Activated CD4-positive, alpha-beta memory T cell treated with anti-CD3 and anti-CD28 coated beads, Interleukin-2, amount 10 ng/mL, durations not matched to agents 7 days and 5 days (primary cell): ENCODE measurements around the gene HIBCH. TPM values are rescaled to one million over a fixed set of nuclear protein-coding genes. Genes with fewer than 3 reads are reported as not detected.
"Not testable (repeated sequence)": the region's sequence is repeated elsewhere in the genome, so short reads cannot be mapped to it uniquely, and the experiment has no call there.

Source experiments
- CTCF ChIA-PET: fragments of 350-600 bp; sonication (Branson Sonifier 250); formaldehyde crosslinking; loops from one replicate; lab custom pipeline; 2021; ENCODE audit warnings: antibody characterized with exemption, inconsistent platforms; lab: Charles Lee
- POLR2A ChIA-PET: fragments of 350-600 bp; sonication (Branson Sonifier 250); formaldehyde crosslinking; loops from one replicate; lab custom pipeline; 2021; ENCODE audit warnings: antibody characterized with exemption; lab: Charles Lee
- DNase-seq: peaks from one replicate; pipeline ENCODE4 v3.0.0-alpha.2; 2020
- H3K27ac Mint-ChIP-seq: one replicate; pipeline ENCODE4 v1.8.0; 2021; ENCODE audit warnings: mild to moderate bottlenecking, mixed read lengths
- H3K27me3 Mint-ChIP-seq: one replicate; pipeline ENCODE4 v1.8.0; 2021; ENCODE audit warnings: mixed read lengths
- H3K36me3 Mint-ChIP-seq: one replicate; pipeline ENCODE4 v1.8.0; 2021; ENCODE audit warnings: low read depth, mixed read lengths
- H3K4me1 Mint-ChIP-seq: one replicate; pipeline ENCODE4 v1.8.0; 2021; ENCODE audit warnings: mixed read lengths
- H3K4me3 Mint-ChIP-seq: one replicate; pipeline ENCODE4 v1.8.0; 2021; ENCODE audit warnings: mild to moderate bottlenecking, mixed read lengths
- H3K9me3 Mint-ChIP-seq: one replicate; pipeline ENCODE4 v1.8.0; 2021; ENCODE audit warnings: mixed read lengths
- total RNA-seq, 2 experiments: library from RNA; stranded (reverse); gene quantifications; one replicate each; pipeline ENCODE4 v1.2.3, GENCODE V29; 2021

The HIBCH gene
- total RNA-seq, 2 experiments from 2014 or later, result 16.2 to 17.3 TPM

DNA sequence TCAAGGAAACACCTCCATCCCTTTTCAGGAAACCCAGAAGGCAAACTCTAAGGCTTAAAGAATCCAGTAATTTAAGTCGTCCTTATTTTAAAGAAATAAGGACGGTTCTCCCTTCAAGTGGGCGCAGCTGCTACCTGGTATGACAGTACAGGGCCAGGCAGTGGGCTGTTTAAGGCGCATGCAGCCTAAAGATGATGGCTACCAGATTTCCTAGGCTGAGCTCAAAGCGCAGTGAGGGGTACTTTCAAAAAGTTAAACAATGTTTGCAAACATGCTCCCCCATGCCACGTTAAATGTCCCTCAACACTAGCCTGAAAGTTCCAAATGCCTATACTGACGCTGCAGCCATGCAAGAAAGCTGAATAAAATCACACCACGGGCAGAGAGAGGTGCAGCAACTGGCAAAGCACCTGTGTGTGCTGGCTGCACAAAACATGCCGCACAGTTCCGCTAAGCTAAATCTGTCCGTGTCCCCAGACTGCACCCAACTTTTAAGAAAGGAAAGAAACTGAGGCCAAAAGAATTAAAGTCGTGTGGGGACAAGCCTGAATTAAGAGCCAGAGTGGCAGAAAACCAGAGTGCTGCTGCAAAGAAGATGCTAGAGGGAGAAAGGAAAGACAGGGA is 583 bp downstream of the HIBCH start:
- Mint-ChIP-seq H3K4me3 (peak overlapping the region; percentile 89), H3K4me1 (peaks cover 56% of the 10 kb centered on the region), H3K9me3 (no peaks in the 10 kb centered on the region), H3K27ac (peak overlapping the region; percentile 85), H3K27me3 (no peaks in the 10 kb centered on the region), H3K36me3 (no peaks in the 10 kb centered on the region)
- POLR2A ChIA-PET, result interaction anchor here (0.5 to 2.9 kb wide), 9 partner anchors 10 to 657 kb away, joined by 3 to 25 read pairs (median 4); partner anchors contain the start of genes INPP1 and NEMP2
- CTCF ChIA-PET, result interaction anchor here (0.8 to 3.0 kb wide), 12 partner anchors 10 to 119 kb away, joined by 3 to 13 read pairs (median 4); partner anchors contain the start of gene INPP1
- DNase-seq, result peak; percentile 26

GRCh38 chr2:190318514-190318913 is 1.1 kb downstream of the HIBCH start:
- no peaks in the 10 kb centered on the region for H3K36me3 Mint-ChIP-seq
- no peak for DNase-seq
- H3K9me3 Mint-ChIP-seq, result no peaks in the 10 kb centered on the region
- H3K4me1 Mint-ChIP-seq, result peaks cover 56% of the 10 kb centered on the region
- H3K4me3 Mint-ChIP-seq, result peak overlapping the region; percentile 89
- no peaks in the 10 kb centered on the region for H3K27me3 Mint-ChIP-seq
- CTCF ChIA-PET, result interaction anchor here (0.9 to 3.0 kb wide), 8 partner anchors 10 to 64 kb away, joined by 3 to 13 read pairs (median 4); partner anchors contain the start of gene INPP1
- POLR2A ChIA-PET, result interaction anchor here (1.0 to 2.9 kb wide), 7 partner anchors 9 to 656 kb away, joined by 3 to 25 read pairs (median 5); partner anchors contain the start of gene INPP1
- peak overlapping the region; percentile 85 for H3K27ac Mint-ChIP-seq

- peaks cover 40% of the 10 kb centered on the region for H3K4me1 Mint-ChIP-seq
- no peaks in the 10 kb centered on the region for H3K27me3 Mint-ChIP-seq
- no peak overlapping the region for H3K27ac Mint-ChIP-seq
- H3K36me3 Mint-ChIP-seq, result peaks cover 4% of the 10 kb centered on the region
- H3K4me3 Mint-ChIP-seq, result no peak overlapping the region
- POLR2A ChIA-PET, result no interaction called here
- DNase-seq, result no peak
- no peaks in the 10 kb centered on the region for H3K9me3 Mint-ChIP-seq
- CTCF ChIA-PET, result no interaction called here
These were observed 4.4 kb downstream of the HIBCH start for GRCh38 chr2:190315273-190315672.

DNA sequence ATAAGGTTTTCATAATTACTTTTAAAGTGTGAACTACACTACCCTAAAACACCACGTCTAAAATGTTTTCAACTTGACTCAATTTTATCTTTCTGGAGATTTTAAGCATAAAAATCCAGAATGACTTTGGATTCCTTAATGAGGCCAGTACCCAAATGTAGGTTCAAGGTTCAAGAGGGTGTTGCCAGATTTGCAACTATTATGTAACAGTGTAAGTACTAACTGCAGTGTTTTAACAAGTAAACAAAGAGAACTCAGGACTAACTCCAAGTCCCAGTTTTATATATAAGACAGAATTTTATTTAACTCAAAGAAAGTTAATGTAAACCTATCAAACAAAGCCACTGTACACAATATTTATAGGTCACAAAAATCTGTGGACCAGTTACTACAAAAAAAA is 5.7 kb downstream of the HIBCH start:
- H3K9me3 Mint-ChIP-seq, result no peaks in the 10 kb centered on the region
- CTCF ChIA-PET, result interaction anchor here (0.7 to 1.4 kb wide), 3 partner anchors 36 to 239 kb away, joined by 3 read pairs; no protein-coding TSS in a partner anchor
- H3K4me3 Mint-ChIP-seq, result no peak overlapping the region
- peaks cover 11% of the 10 kb centered on the region for H3K36me3 Mint-ChIP-seq
- H3K27me3 Mint-ChIP-seq, result no peaks in the 10 kb centered on the region
- peaks cover 31% of the 10 kb centered on the region for H3K4me1 Mint-ChIP-seq
- DNase-seq, result no peak
- H3K27ac Mint-ChIP-seq, result no peak overlapping the region
- POLR2A ChIA-PET, result no interaction called here

- H3K36me3 Mint-ChIP-seq, result peaks cover 19% of the 10 kb centered on the region
- CTCF ChIA-PET, result interaction anchor here (1.4 kb wide), 1 partner anchor 223 kb away, joined by 3 read pairs; no protein-coding TSS in a partner anchor
- POLR2A ChIA-PET, H3K27me3 Mint-ChIP-seq, DNase-seq, H3K9me3 Mint-ChIP-seq, H3K4me3 Mint-ChIP-seq, H3K27ac Mint-ChIP-seq: not testable (repeated sequence)
- H3K4me1 Mint-ChIP-seq, result peaks cover 22% of the 10 kb centered on the region
These were observed 7.0 kb downstream of the HIBCH start for GRCh38 chr2:190312635-190313025.

- H3K27me3 Mint-ChIP-seq, result no peaks in the 10 kb centered on the region
- no peak for DNase-seq
- H3K4me3 Mint-ChIP-seq, result no peak overlapping the region
- no peaks in the 10 kb centered on the region for H3K9me3 Mint-ChIP-seq
- peaks cover 17% of the 10 kb centered on the region for H3K4me1 Mint-ChIP-seq
- peaks cover 21% of the 10 kb centered on the region for H3K36me3 Mint-ChIP-seq
- ChIA-PET CTCF (interaction anchor here (1.0 kb wide), 1 partner anchor 35 kb away, joined by 3 read pairs; no protein-coding TSS in a partner anchor), POLR2A (no interaction called here)
- H3K27ac Mint-ChIP-seq, result no peak overlapping the region
These were observed 7.6 kb downstream of the HIBCH start for GRCh38 chr2:190311893-190312634.

GRCh38 chr2:190308031-190308430 is 11.6 kb downstream of the HIBCH start:
- POLR2A ChIA-PET, result no interaction called here
- no peak overlapping the region for H3K27ac Mint-ChIP-seq
- DNase-seq, result no peak

DNA sequence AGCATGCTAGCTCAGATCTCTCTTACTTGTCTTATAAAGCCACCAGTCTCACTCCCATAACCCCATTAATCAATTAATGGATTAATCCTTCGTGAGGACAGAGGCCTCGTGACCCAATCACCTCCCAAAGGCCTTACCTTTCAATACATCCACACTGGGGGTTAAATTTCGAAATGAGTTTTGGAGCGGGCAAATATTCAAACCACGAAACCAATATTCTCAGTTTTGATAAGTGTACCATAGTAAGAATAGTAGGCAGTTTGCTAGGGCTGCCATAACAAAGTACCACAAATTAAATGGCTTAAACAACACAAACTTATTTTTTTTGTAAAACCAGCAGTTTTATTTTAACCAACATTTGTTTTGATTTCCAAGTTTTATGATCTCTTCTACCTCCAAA is 15.2 kb downstream of the HIBCH start:
- no peaks in the 10 kb centered on the region for H3K27me3 Mint-ChIP-seq
- peaks cover 57% of the 10 kb centered on the region for H3K36me3 Mint-ChIP-seq
- H3K27ac Mint-ChIP-seq, result no peak overlapping the region
- H3K4me1 Mint-ChIP-seq, result peaks cover 14% of the 10 kb centered on the region
- H3K4me3 Mint-ChIP-seq, result no peak overlapping the region
- ChIA-PET POLR2A (no interaction called here), CTCF (no interaction called here)
- no peak for DNase-seq
- peaks cover 7% of the 10 kb centered on the region for H3K9me3 Mint-ChIP-seq

More at GRCh38 chr2:190308031-190308430, 11.6 kb downstream of the HIBCH start:
- CTCF ChIA-PET, result no interaction called here
- peaks cover 34% of the 10 kb centered on the region for H3K36me3 Mint-ChIP-seq
- H3K27me3 Mint-ChIP-seq, result no peaks in the 10 kb centered on the region
- H3K4me3 Mint-ChIP-seq, result no peak overlapping the region
- H3K4me1 Mint-ChIP-seq, result peaks cover 14% of the 10 kb centered on the region
- no peaks in the 10 kb centered on the region for H3K9me3 Mint-ChIP-seq

DNA sequence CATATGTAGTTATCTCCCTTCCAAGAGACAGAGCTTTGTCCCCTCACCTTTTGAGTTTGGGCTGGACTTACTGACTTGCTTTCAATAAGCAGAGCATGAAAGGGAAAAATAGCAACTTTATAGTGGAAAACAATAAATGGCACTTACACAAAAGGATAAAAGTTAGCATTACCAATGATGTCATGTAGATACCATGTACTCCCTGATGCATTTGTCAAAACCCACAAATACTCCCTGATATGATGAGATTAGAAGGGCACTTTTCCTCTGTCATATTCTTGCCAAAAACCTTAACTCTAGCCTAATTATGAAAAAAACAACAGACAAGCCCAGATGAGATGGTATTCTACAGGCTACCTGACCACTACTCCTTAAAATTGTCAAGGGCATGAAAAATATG is 16.0 kb downstream of the HIBCH start:
- Mint-ChIP-seq H3K27ac (no peak overlapping the region), H3K4me1 (peaks cover 14% of the 10 kb centered on the region), H3K9me3 (peaks cover 8% of the 10 kb centered on the region), H3K4me3 (no peak overlapping the region), H3K27me3 (no peaks in the 10 kb centered on the region), H3K36me3 (peaks cover 53% of the 10 kb centered on the region)
- DNase-seq, result no peak
- POLR2A ChIA-PET, result interaction anchor here (0.6 kb wide), 1 partner anchor 13 kb away, joined by 3 read pairs; no protein-coding TSS in a partner anchor
- CTCF ChIA-PET, result no interaction called here

- Mint-ChIP-seq H3K9me3 (peaks cover 10% of the 10 kb centered on the region), H3K27me3 (no peaks in the 10 kb centered on the region), H3K4me3 (no peak overlapping the region), H3K27ac (no peak overlapping the region), H3K4me1 (peaks cover 14% of the 10 kb centered on the region), H3K36me3 (peaks cover 55% of the 10 kb centered on the region)
- DNase-seq, result no peak
- ChIA-PET CTCF (no interaction called here), POLR2A (no interaction called here)
These were observed 17.6 kb downstream of the HIBCH start for GRCh38 chr2:190302052-190302451.

DNA sequence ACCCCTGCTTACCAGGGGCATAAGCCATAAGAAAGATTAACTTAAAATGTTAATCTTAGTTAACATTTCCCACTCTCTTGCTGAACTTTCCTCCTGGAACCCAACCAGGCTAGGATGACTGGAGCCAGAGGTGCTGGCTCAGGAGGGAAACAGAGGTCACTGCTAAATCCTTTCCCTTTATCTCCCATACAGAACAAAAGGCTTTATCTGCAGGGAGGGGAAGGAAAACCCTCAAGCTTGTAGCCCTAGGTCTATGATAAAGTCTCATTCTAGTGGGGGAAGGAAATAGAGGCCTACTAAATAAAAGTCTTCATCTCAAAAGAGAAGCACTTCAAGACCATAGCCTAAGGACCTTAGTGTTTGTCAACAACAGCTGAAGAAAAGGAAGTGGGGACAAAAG is 18.6 kb downstream of the HIBCH start:
- Mint-ChIP-seq H3K9me3 (peaks cover 10% of the 10 kb centered on the region), H3K36me3 (peaks cover 54% of the 10 kb centered on the region), H3K4me1 (peaks cover 14% of the 10 kb centered on the region), H3K4me3 (no peak overlapping the region), H3K27me3 (no peaks in the 10 kb centered on the region), H3K27ac (no peak overlapping the region)
- ChIA-PET CTCF (no interaction called here), POLR2A (no interaction called here)
- DNase-seq, result no peak

DNA sequence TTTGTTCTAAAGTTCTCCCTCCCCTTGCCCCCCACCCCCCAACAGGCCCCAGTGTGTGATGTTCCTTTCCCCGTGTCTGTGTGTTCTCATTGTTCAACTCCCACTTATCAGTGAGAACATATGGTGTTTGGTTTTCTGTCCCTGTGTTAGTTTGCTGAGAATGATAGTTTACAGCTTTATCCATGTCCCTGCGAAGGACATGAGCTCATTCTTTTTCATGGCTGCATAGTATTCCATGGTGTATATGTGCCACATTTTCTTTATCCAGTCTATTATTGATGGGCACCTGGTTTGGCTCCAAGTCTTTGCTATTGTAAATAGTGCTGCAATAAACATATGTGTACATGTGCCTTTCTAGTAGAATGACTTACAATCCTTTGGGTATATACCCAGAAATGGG is 21.7 kb downstream of the HIBCH start:
- not testable (repeated sequence) for H3K9me3 Mint-ChIP-seq

GRCh38 chr2:190283783-190284182 is 35.8 kb downstream of the HIBCH start:
- no peaks in the 10 kb centered on the region for H3K9me3 Mint-ChIP-seq
- POLR2A ChIA-PET, result no interaction called here
- no peak overlapping the region for H3K27ac Mint-ChIP-seq
- DNase-seq, result no peak
- CTCF ChIA-PET, result no interaction called here
- H3K4me1 Mint-ChIP-seq, result no peaks in the 10 kb centered on the region
- peaks cover 17% of the 10 kb centered on the region for H3K36me3 Mint-ChIP-seq
- no peaks in the 10 kb centered on the region for H3K27me3 Mint-ChIP-seq
- no peak overlapping the region for H3K4me3 Mint-ChIP-seq

More for the DNA sequence above, 21.7 kb downstream of the HIBCH start:
- H3K4me1 Mint-ChIP-seq, POLR2A ChIA-PET, H3K4me3 Mint-ChIP-seq, DNase-seq, H3K27ac Mint-ChIP-seq, CTCF ChIA-PET, H3K27me3 Mint-ChIP-seq: not testable (repeated sequence)
- peaks cover 43% of the 10 kb centered on the region for H3K36me3 Mint-ChIP-seq
